ENCODE measurements around the gene SGK1.

SGK1 gene

DNA sequence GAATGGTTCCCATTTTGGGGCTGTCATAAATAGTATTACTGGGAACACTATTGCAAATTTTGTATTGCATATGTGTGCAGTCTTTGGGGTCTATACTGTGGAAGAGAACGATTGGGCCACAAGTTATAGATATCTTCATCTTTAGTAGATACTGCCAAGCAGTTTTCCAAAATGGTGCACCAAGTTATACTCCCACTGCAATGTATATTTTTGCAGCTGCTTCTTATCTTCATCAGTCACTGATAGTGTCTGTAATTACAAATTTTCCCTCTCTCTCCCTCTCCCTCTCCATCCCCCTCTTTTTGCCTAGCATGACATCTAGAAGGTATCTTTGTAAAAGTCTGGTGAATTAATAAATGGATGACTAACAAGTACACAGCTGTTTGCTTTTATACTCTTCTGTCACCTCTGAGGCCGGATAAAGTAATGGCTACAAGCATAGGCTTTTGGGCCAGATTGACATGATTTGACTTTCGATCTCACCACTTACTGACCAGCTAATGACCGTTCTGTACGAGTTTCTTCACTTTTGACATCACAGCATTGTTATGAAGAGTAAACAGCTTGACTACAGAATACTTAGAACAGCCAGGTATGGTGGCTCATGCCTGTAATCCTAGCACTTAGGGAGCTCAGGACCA, 152.2 kb downstream of the SGK1 start:
- no peak for DNase-seq (ENCODE audit: low read depth)
- no peak overlapping the region for H3K4me3 ChIP-seq (ENCODE audit: low read depth, low read length)

DNA sequence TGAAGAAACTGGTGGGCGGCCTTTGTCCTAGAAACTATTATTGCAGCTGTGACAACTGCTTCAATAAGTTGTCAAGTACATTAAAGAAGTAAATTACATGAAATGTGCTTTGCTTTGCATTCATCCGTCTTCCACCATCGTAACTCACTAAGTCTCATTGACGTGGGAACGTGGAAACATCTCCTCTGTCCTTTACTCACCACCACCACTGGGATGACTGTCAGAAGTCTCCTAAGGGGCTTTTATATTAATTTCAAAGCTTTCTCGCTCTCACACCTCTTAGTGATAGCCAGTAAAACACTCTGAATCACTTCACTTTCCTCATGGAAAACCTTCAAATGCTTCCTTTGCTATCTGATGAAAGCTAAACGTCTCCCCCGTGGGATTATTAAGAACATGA, 153.6 kb downstream of the SGK1 start:
- no peak overlapping the region for H3K4me3 ChIP-seq (ENCODE audit: low read depth, low read length)
- DNase-seq (ENCODE audit: low read depth) = no peak

DNA sequence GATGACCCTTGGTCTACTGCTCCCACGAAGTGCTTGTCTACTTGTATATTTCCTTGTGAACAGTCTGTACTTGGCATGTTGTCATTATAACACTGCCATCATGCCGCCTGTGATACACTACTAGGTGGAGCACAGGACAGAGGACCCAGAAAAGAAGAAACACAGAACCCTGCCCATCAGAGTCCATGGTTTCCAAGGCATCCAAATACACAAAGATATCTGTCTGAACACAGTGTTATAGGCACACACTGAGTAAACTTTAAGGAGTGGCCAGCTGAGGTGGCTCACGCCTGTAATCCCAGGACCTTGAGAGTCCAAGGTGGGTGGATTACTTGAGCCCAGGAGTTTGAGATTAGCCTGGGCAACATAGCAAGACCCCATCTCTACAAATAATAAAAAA, 155.0 kb downstream of the SGK1 start:
- no peak overlapping the region for H3K4me3 ChIP-seq (ENCODE audit: low read depth, low read length)
- no peak for DNase-seq (ENCODE audit: low read depth)

DNA sequence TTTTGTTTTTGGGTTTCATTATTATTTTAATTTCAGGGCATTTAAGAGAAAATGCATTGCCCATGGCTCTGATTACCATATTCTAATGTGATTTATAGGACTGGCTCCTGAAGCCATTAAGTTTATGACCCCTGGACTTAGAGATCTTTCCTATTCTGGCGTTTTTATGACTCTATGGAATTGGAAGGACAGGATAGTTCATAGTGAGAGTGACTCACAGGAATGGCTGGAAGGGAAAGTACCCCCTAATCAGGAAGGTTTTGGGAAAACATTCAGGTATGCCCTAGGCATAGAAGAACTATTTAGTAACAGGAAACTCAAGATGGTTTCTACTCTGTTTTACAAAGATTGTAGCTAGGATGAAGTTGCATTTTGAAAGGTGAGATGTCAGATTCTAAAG, 156.9 kb downstream of the SGK1 start:
- no peak overlapping the region for H3K4me3 ChIP-seq (ENCODE audit: low read depth, low read length)
- DNase-seq (ENCODE audit: low read depth) = no peak

DNA sequence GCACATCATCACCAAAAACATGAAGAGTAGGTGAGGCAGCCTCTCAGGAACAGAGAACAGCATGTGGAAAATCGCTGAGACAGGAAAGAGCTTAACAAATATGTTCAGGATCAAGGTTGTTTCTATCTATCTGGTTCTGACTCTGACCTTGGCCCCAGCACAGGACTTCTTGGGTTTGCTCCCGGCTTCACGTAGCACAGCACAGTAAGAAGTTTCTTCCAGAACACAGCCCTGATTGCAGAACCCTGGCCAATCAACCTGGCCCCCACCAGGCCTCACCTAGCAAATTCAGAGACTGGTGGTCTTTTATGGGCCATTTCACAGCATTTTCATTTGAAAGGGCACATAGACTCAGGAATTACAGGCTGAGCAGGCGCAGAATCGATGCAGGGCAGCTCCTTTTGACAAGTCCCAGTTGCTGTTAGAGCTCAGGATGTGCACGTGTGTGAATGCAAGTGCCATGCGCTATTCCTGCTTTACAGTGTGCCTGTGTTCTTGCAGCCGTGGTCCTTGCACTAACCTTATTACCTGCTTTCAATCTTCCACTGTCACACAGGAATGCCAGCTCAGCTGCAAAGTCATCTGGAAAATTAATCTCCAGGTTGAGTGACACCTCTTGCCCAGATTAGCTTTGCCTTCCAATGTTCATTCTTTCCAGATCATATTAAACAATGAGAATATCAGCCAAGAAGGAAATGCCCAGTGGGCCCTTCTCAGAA, 165.0 kb downstream of the SGK1 start:
- DNase-seq (ENCODE audit: low read depth) = no peak
- no peak overlapping the region for H3K4me3 ChIP-seq (ENCODE audit: low read depth, low read length)

DNA sequence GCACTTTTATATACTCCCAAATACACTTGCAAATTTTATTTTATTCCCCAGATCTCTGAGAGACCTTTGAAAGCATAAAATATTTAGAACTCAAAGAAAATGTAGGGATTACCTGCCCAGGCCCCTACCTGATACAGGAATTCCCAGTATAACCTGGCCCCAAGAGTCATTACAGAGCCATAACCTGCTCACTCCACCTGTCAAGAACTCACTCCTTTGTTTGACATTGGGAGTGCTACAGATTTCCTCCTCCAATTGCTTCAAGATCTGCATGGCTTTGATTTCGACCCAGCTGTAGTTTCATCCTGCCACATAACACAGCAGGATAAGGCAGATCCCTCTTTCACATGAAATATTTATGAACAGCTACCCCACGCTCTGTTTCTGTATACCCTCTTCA, 169.3 kb downstream of the SGK1 start:
- no peak for DNase-seq (ENCODE audit: low read depth)
- H3K4me3 ChIP-seq (ENCODE audit: low read depth, low read length) = no peak overlapping the region

DNA sequence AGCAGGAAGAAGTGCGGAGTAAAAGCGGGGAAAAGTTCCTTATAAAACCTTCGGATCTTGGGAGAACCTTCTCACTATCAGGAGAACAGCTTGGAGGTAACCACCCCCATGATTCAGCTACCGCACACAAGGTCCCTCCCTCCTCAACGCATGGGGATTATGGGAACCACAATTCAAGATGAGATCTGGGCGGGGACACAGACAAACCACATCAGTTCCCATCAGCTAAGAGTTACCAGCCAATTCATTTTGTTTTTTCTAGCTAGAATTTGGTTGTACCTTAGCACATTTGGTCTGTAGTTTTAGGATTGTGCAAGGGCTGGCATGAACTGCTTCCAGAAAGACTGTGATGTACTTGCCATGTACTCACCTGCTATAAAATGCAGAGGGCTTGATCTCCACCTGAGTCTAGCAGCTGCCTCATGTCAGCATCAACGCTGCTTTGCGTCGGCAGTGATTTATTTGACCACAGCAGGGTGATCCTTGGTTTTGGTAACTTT, 170.8 kb downstream of the SGK1 start:
- no peak overlapping the region for H3K4me3 ChIP-seq (ENCODE audit: low read depth, low read length)
- no peak for DNase-seq (ENCODE audit: low read depth)

DNA sequence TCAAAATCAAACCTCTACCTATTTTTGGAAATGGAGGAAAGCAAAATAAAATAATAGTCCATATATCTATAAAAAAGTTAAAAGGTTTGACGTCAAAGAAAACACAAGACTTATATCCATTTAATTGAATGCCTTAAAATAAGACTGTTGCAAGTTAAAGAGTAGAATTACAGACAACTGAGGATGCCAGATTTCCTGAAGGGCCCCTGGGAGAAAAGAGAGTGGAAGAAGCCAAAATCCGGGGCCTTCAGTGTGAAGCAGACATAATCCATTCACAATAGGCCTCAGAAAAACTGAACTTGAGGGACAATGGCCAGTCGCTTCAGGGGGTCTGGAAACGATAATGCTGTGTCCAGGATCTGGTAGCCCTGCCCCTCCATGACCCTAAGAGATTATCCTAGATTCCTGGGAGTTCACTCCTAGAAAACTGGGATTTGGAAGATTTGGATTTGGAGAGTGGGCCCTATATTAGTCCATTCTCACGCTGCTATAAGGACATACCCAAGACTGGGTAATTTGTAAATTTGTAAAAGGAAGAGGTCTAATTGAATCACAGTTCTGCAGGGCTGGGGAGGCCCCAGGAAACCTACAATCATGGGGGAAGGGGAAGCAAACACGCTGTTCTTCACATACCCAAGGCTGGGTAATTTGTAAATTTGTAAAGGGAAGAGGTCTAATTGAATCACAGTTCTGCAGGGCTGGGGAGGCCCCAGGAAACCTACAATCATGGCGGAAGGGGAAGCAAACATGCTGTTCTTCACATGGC, 171.5 kb downstream of the SGK1 start:
- H3K4me3 ChIP-seq (ENCODE audit: low read depth, low read length) = no peak overlapping the region
- DNase-seq (ENCODE audit: low read depth) = no peak

DNA sequence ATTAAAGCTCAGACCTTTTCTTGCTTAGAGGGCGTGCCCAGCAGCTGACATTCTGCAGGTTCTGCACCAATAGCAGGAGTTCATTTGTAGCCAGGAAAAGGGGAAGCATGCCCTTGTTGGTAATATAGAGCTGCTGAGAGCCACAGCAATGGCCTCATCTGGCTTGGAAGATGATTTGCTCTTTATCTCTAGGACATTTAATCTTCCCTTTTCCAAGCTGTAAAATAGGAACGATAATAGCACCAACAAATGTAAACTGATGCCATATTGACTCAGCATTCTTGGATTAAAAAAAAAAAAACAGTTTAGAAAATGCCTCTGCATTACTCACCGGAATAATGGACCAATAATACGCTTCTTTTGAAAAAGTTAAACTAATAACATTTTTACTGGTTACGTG, 172.1 kb downstream of the SGK1 start:
- no peak for DNase-seq (ENCODE audit: low read depth)
- H3K4me3 ChIP-seq (ENCODE audit: low read depth, low read length) = no peak overlapping the region

DNA sequence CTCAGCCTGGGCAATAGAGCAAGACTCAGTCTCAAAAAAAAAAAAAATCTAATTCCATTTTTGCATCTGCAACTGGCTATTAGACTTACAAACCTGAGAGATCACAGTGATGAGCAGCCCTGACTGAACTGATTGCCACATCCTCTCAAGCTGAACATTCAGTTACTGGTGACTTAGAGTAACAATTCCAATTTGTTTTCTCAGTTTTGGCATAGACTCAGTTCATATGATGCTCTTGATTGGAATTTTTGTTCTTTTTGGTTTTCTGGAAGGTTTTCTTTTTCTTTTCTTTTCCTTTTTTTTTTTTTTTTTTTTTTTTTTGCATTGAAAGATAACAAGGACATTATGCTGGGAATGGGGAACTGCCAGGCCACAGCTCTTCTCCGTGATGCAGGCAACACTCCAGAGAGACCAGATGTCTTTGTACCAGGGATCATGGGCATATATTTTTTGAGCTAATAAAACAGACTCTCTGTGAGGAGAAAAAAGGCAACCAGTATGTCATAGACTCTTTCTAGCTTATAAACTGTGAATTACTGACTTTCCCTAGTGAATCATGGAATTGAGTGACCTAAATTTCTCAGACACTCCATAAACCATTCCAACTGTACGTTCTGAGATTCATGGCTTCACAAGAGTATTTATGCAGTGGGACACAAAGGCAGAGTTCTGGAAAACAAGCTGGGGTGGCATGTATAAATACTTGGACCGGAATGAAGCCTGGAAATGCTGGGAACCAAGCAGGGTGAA, 179.5 kb downstream of the SGK1 start:
- peak; percentile 58 for DNase-seq (ENCODE audit: low read depth)
- H3K4me3 ChIP-seq (ENCODE audit: low read depth, low read length) = no peak overlapping the region

DNA sequence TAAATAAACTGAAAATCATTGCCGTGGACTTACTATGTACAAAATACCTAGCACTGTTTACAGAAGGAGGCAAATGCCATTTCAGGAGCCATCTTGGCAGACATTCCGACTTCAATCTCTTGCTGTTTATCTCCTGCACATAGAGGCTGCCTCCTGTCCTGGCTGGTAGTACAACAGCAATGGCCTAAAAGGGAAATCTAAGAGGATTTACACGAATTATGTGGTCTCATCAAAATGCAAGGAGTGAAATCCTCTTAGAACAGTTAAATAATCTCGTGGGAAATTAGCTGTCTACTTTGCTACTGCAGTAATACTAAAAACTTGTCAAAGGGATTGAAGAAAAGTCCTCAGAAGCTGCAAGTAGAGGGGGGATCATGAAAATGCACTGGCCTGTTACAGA, 183.3 kb downstream of the SGK1 start:
- DNase-seq (ENCODE audit: low read depth) = no peak
- no peak overlapping the region for H3K4me3 ChIP-seq (ENCODE audit: low read depth, low read length)

DNA sequence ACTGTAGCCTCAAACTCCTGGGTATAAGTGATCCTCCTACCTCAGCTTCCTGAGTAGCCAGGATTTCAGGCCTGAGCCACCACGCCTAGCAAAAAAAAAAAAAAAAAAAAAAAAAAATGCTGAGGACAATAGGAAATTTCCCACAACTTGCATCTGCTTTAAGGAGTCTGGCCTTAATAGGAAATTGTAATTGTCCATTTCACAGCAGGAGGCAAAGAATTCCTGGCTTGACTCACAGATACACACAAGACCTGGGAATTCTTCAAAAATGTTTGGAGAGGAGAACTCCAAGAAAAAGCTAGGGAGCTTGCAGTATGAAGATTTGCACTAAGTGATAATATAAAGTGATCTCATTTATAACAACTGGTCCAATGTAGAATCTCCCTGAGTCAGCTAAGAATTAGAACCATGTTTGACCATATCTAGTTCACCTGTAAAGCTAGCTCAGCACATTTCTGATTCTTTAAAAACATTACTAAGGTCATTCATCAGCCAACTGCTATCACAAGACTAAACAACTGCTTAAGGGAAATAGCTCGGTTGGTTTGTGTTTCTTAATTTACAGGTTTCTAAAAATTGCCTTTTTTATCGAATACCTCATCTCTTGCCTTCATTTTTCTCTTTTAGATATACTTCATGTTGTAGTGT, 185.3 kb downstream of the SGK1 start:
- H3K4me3 ChIP-seq (ENCODE audit: low read depth, low read length) = no peak overlapping the region
- no peak for DNase-seq (ENCODE audit: low read depth)

DNA sequence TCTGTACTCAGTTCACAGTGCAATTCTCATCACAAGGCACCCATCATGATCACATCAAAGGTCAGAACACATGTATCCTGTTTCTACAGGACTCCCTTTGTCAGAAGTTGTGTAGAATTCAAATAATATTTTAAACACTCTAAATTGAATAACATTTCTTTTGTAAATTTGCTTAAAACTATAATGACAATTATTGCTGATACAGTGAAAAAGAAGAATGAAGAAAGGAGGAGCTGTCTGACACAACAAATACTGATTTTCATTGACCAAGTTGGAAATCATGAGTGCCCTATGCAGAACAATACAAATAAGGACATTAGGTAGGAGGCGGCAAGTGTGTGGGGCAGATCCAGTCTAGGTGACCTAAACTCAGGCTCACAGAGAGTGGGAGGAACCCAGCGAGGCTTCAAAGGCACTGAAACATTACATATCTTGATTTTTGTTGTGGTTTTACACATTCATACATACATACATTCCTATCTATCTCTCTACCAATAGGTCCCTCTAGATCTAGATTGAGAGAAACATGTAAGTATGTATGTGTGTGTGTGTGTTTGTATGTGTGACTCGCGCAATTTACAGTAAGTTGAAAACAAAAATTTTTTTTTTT, 186.3 kb downstream of the SGK1 start:
- no peak overlapping the region for H3K4me3 ChIP-seq (ENCODE audit: low read depth, low read length)
- no peak for DNase-seq (ENCODE audit: low read depth)

DNA sequence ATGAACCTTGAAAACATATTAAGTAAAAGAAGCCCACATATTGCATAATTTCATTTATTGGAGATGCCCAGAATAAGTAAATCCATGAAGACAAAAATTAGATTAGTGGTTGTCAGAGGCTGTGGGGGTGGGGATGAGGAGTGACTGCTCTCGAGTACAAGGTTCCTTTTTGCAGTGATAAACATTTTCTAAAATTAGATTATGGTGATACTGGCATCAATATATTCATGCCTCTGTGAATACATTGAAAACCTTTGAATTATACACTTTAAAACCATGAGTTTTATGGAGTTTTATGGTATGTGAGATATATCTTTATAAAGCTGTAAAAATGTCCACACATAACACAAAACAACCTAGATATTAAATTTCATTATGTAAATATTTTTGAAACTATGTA, 189.8 kb downstream of the SGK1 start:
- DNase-seq (ENCODE audit: low read depth) = no peak
- no peak overlapping the region for H3K4me3 ChIP-seq (ENCODE audit: low read depth, low read length)

DNA sequence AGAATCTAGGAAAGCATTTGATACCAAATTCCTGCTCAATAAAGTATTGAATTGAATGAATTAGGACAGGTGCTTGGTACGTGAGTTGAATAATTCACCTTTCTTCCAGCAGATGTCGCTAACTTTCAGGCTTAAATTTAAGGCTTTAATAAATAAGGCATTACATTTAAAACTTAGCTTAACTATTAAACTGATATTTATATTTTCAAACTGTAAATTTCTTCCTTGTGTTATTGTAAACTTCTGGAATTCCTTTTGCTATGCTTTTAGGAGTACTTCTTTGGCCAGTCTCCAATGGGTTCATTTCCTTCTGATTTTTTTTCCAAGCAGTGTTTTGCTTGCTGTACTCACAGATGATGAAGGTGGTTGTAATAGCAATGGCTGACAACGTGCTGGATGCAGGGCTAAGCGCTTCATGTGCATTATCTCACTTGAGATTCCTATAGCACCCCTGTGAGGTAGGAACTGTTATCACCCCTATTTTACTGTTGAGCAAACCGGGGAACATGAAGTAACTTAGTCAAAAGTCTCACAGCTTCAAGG, 194.2 kb downstream of the SGK1 start:
- no peak overlapping the region for H3K4me3 ChIP-seq (ENCODE audit: low read depth, low read length)
- peak; percentile 50 for DNase-seq (ENCODE audit: low read depth)

DNA sequence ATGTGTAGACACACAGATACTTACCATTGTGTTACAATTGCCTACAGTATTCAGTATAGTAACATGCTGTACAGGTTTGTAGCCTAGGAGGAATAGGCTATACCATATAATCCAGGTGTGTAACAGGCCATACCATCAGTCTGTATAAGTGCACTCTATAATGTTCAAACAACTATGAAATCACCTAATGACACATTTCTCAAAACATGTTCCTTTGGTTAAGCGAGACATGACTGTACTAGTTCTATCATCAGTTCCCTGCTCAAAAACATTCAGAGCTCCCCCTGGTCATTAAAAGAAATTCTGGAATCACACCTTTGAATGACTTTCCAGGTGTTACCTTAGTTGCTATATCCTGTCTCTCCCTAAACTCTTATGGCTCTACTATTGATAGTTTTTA, 195.1 kb downstream of the SGK1 start:
- H3K4me3 ChIP-seq (ENCODE audit: low read depth, low read length) = no peak overlapping the region
- no peak for DNase-seq (ENCODE audit: low read depth)

DNA sequence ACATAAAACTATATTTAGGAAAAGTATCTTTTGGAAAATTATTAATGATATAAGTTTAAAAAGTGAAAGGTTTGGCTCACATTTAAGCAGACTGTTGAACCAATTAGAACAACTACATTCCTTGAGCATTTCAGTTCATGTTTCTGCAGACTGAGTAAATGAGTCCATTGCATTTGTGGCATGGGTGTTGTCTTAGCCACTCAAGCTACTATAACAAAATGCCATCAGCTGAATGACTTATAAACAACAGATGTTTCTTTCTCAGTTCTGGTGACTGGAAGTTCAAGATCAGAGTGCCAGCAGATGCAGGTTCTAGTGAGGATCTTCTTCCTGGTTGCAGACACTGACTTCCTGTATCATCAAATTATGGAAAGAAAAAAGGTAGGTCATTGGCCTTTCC, 198.4 kb downstream of the SGK1 start:
- no peak overlapping the region for H3K4me3 ChIP-seq (ENCODE audit: low read depth, low read length)
- DNase-seq (ENCODE audit: low read depth) = no peak

Measured in skeletal muscle cell (primary cell).